GM10248 (cell line): Measurements from ENCODE around the gene SLC23A3.
A peak's percentile ranks its signal among the peaks of the same experiment; 100 is the strongest.

Experiments
- CTCF ChIA-PET: fragments of 300-600 bp; sonication (Branson Sonifier 250); formaldehyde crosslinking; extraction: SDS; loops from one replicate; lab custom pipeline; 2021; ENCODE audit warnings: antibody characterized with exemption; lab: Yijun Ruan, JAX
- POLR2A ChIA-PET: fragments of 350-650 bp; sonication (Branson Sonifier 250); formaldehyde crosslinking; extraction: SDS; loops from one replicate; lab custom pipeline; 2020; ENCODE audit warnings: antibody characterized with exemption; lab: Yijun Ruan, JAX
- DNase-seq: peaks from one replicate; pipeline ENCODE4 v3.0.0; 2012; ENCODE audit errors: extremely low spot score
- CTCF ChIP-seq: IDR thresholded peaks from 2 replicates; pipeline ENCODE4 v1.5.1; 2012; ENCODE audit warnings: mild to moderate bottlenecking, low read depth; ENCODE audit errors: extremely low read depth, missing control alignments, control extremely low read depth

The SLC23A3 gene

GRCh38 chr2:219176818-219177551 lies 7.2 kb upstream of the SLC23A3 start, which contains the start of gene CNPPD1:
Gene CNPPD1, minus strand, starts transcription at chr2:219176925. Its CDS starts 97 bp downstream, at chr2:219176828.
- DNase-seq: peak; percentile 92

GRCh38 chr2:219175928-219176817 lies 6.3 kb upstream of the SLC23A3 start:
- ChIA-PET POLR2A (interaction anchor here (0.6 to 1.7 kb wide), 10 partner anchors 13 to 266 kb away, joined by 3 to 12 read pairs (median 4); partner anchors contain the start of genes GLB1L, STK16 and ZFAND2B), CTCF (interaction anchor here (0.6 to 8.6 kb wide), 17 partner anchors 10 to 299 kb away, joined by 3 to 164 read pairs (median 4); partner anchors contain the start of genes NHEJ1 and ZFAND2B)
- peak; percentile 43 for DNase-seq
- TF ChIP-seq CTCF: peak; percentile 13

More at GRCh38 chr2:219176818-219177551, 7.2 kb upstream of the SLC23A3 start, which contains the start of gene CNPPD1:
- ChIA-PET CTCF (interaction anchor here (0.7 to 8.6 kb wide), 10 partner anchors 11 to 279 kb away, joined by 3 to 164 read pairs (median 4); partner anchors contain the start of gene NHEJ1), POLR2A (interaction anchor here (0.6 to 1.7 kb wide), 9 partner anchors 12 to 267 kb away, joined by 3 to 12 read pairs (median 4); partner anchors contain the start of genes GLB1L, STK16 and ZFAND2B)
- no peak for TF ChIP-seq CTCF

- ChIA-PET POLR2A (interaction anchor here (0.7 to 1.7 kb wide), 3 partner anchors 31 to 116 kb away, joined by 3 to 12 read pairs (median 3); partner anchors contain the start of gene ZFAND2B), CTCF (interaction anchor here (0.9 to 8.6 kb wide), 13 partner anchors 9 to 299 kb away, joined by 3 to 164 read pairs (median 4); partner anchors contain the start of genes NHEJ1 and ZFAND2B)
- DNase-seq: no peak
- TF ChIP-seq CTCF: no peak
Measured at GRCh38 chr2:219175486-219175885, 5.7 kb upstream of the SLC23A3 start.

GRCh38 chr2:219174801-219175200 lies 5.0 kb upstream of the SLC23A3 start:
- DNase-seq: no peak
- ChIA-PET CTCF (interaction anchor here (1.0 to 8.6 kb wide), 10 partner anchors 8 to 298 kb away, joined by 3 to 164 read pairs (median 6); partner anchors contain the start of genes NHEJ1 and ZFAND2B), POLR2A (interaction anchor here (0.6 kb wide), 1 partner anchor 10 kb away, joined by 3 read pairs; no protein-coding TSS in a partner anchor)
- no peak for TF ChIP-seq CTCF

- no peak for TF ChIP-seq CTCF
- POLR2A ChIA-PET: interaction anchor here (0.8 kb wide), 1 partner anchor 105 kb away, joined by 7 read pairs; the partner anchor contains the start of gene DNAJB2
- CTCF ChIA-PET: interaction anchor here (1.0 to 8.6 kb wide), 9 partner anchors 8 to 276 kb away, joined by 3 to 164 read pairs (median 8); partner anchors contain the start of genes DNAJB2 and NHEJ1
- DNase-seq: no peak
Measured at GRCh38 chr2:219174146-219174545, 4.3 kb upstream of the SLC23A3 start.

GRCh38 chr2:219173176-219173575 lies 3.3 kb upstream of the SLC23A3 start:
- TF ChIP-seq CTCF: no peak
- CTCF ChIA-PET: interaction anchor here (1.1 to 8.6 kb wide), 9 partner anchors 10 to 297 kb away, joined by 3 to 164 read pairs (median 8); partner anchors contain the start of genes DNAJB2 and NHEJ1
- POLR2A ChIA-PET: no interaction called here
- DNase-seq: no peak
